Omental fat pad (tissue), 4 donors: ENCODE data around the gene RRP8. TPM values are rescaled to one million over a fixed set of nuclear protein-coding genes. Genes with fewer than 3 reads are reported as not detected.

Experiments
- ATAC-seq: fragments of 150-250 bp; one replicate; pipeline ENCODE4 v1.9.1; 2016; ENCODE audit warnings: mild to moderate bottlenecking, moderate library complexity; ENCODE audit not compliant: low FRiP score
- DNase-seq: peaks from one replicate; pipeline ENCODE4 v3.0.0-alpha.2; 2019; ENCODE audit warnings: low spot score
- CTCF ChIP-seq, 3 donors: fragments of 450-650 bp; IDR thresholded peaks; one replicate each; pipeline ENCODE4 v1.5.1; 2016 to 2017; ENCODE audit warnings: antibody characterized with exemption in 3 of 3, mild to moderate bottlenecking in 3 of 3, moderate library complexity in 2 of 3
- total RNA-seq, 4 donors: library from RNA; depleted of rRNA; stranded (reverse); fragments of >200 nt; gene quantifications; one replicate each; pipeline ENCODE4 v1.1.0, GENCODE V29; 2016

Gene RRP8
- total RNA-seq, 4 donors from 2014 or later: 16.9 to 30.4 (median 19.3) TPM

DNA sequence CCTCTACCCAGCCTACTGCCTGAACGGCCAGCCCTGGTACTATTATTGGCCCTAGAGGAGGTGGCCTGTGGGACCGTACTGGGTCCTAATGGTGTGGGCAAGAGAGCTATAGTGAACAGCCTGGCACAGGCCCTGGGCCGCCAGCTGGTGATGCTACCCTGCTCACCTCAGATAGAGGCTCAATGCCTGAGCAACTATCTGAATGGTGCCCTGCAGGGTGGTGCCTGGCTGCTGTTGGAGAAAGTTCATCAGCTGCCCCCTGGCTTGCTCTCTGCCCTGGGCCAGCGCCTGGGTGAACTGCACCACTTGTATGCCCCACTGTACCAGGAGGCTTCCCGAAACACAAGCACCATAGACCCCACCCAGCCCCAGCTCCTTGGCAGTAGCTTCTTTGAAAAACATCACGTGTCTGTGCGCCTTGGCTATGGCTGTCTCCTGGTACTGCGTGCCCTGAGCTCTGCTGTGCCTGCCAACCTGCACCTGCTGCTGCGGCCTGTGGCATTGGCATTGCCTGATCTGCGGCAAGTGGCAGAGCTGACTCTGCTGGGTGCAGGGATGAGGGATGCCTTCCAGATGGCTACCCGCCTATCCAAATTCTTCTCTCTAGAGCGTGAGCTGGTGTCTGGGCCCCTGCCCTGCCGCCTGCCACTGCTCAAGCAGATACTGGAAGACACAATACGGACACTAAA, 57.4 kb downstream of the RRP8 start:
- DNase-seq (no peak), ATAC-seq (peak; percentile 26)
- TF ChIP-seq CTCF (IDR thresholded peaks at IDR 0.05): no peak

Other genes starting within 250 kb of the RRP8 start
- 10 to 100 TPM; 21.4 to 23.7 (median 22.5) TPM for gene SMPD1, start 213.1 kb downstream of the RRP8 start, total RNA-seq
- 10 to 100 TPM; 19.8 to 39.9 (median 33.3) TPM for gene APBB1, start 184.5 kb downstream of the RRP8 start, total RNA-seq
- 1 to 10 TPM; 1.7 to 2.5 (median 2.0) TPM for gene HPX, start 162.6 kb downstream of the RRP8 start, total RNA-seq
- gene TRIM3, start 129.7 kb downstream of the RRP8 start, total RNA-seq: 10 to 100 TPM; 16.9 to 27.4 (median 22.1) TPM
- gene ARFIP2, start 122.3 kb downstream of the RRP8 start, total RNA-seq: 10 to 100 TPM; 51.3 to 63.3 (median 54.1) TPM
- gene TIMM10B, start 122.1 kb downstream of the RRP8 start, total RNA-seq: 10 to 100 TPM; 42.7 to 60.6 (median 47.8) TPM
- 10 to 100 TPM; 11.7 to 20.5 (median 16.6) TPM for gene DNHD1, start 106.3 kb downstream of the RRP8 start, total RNA-seq
- gene ILK, start 158 bp upstream of the RRP8 start, total RNA-seq: 100 to 1,000 TPM in 3 of 4 donors, 10 to 100 TPM in 1; 92.1 to 189 (median 118) TPM
- gene TAF10, start 8.6 kb upstream of the RRP8 start, total RNA-seq: 10 to 100 TPM; 31.9 to 52.6 (median 37.1) TPM
- gene TPP1, start 15.8 kb upstream of the RRP8 start, total RNA-seq: 10 to 100 TPM; 73.8 to 95.0 (median 83.9) TPM
- gene DCHS1, start 52.2 kb upstream of the RRP8 start, total RNA-seq: 10 to 100 TPM; 12.6 to 26.3 (median 19.4) TPM
- gene MRPL17, start 79.7 kb upstream of the RRP8 start, total RNA-seq: 10 to 100 TPM; 20.0 to 31.6 (median 29.0) TPM
- not detected for gene OR2AG2, start 168.4 kb upstream of the RRP8 start, total RNA-seq
- gene OR2AG1, start 179.4 kb upstream of the RRP8 start, total RNA-seq: not detected
- gene OR6A2, start 196.1 kb upstream of the RRP8 start, total RNA-seq: under 1 TPM in 3 of 4 donors, not detected in 1; 0.13 to 0.47 (median 0.24) TPM
- not detected for gene OR10A5, start 242.1 kb upstream of the RRP8 start, total RNA-seq